ENCODE data around the gene ECI2. TPM values are rescaled to one million over a fixed set of nuclear protein-coding genes. Genes with fewer than 3 reads are reported as not detected.

Gene ECI2
- total RNA-seq, 1 experiment from 2014 or later: 98.8 TPM

DNA sequence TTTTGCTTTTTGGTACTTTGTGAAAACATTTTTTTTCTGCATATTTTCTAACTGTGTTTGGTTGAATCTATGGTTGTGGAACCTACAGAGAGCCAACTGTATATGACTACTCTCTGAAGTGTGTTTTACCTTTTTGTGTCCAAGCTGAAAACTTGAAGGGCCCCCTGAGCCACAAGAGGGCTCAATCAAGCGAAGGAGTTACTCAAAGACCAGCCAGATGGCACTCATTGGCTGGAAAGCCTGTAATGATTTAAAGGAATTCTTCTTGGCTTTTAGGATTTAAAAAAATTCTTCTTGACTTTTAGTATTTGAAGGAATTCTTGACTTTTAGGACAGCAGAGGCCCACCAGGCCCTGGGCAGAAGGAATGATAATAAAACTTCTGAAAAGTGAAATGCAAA, 27.0 kb upstream of the ECI2 start:
- no peaks in the 10 kb centered on the region for H3K27me3 ChIP-seq (ENCODE audit: control insufficient read depth, insufficient read depth, low read length)
- H3K36me3 ChIP-seq (replicated peaks; ENCODE audit: control insufficient read depth, insufficient read depth, low read length): no peaks in the 10 kb centered on the region
- DNase-seq: peak; percentile 52
- H3K4me3 ChIP-seq (ENCODE audit: insufficient read depth, low read depth, low read length): no peak overlapping the region

GRCh38 chr6:4159491-4159890, 24.1 kb upstream of the ECI2 start:
- DNase-seq: no peak
- no peaks in the 10 kb centered on the region for H3K27me3 ChIP-seq (ENCODE audit: control insufficient read depth, insufficient read depth, low read length)

DNA sequence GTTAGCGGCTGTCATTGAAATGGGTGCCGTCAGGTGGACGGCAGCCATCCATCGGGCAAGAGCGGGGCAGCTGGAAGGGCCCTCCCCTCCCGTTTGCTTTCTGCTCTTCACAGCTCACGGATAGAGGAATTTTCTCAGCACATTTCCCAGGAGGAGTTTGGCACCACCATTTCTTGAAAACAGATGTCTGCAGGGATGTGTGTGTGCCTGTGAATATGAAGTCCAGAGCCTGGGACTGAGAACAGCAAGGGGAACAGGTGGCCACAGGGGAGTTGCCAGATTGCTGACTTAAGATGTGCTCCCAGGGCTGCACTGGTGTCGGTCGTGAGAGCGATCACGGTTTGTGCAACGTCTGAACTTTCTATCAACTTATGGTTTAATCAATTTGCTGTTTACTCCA, 22.1 kb upstream of the ECI2 start:
- no peaks in the 10 kb centered on the region for H3K27me3 ChIP-seq (ENCODE audit: control insufficient read depth, insufficient read depth, low read length)

More at GRCh38 chr6:4159491-4159890, 24.1 kb upstream of the ECI2 start:
- H3K36me3 ChIP-seq (replicated peaks; ENCODE audit: control insufficient read depth, insufficient read depth, low read length): no peaks in the 10 kb centered on the region
- no peak overlapping the region for H3K4me3 ChIP-seq (ENCODE audit: insufficient read depth, low read depth, low read length)

GRCh38 chr6:4155848-4156466, 20.6 kb upstream of the ECI2 start:
- Histone ChIP-seq H3K36me3 (replicated peaks; ENCODE audit: control insufficient read depth, insufficient read depth, low read length) (no peaks in the 10 kb centered on the region), H3K4me3 (ENCODE audit: insufficient read depth, low read depth, low read length) (no peak overlapping the region), H3K27me3 (ENCODE audit: control insufficient read depth, insufficient read depth, low read length) (no peaks in the 10 kb centered on the region)
- DNase-seq: peak; percentile 79

More for the DNA sequence above, 22.1 kb upstream of the ECI2 start:
- H3K36me3 ChIP-seq (replicated peaks; ENCODE audit: control insufficient read depth, insufficient read depth, low read length): no peaks in the 10 kb centered on the region
- no peak overlapping the region for H3K4me3 ChIP-seq (ENCODE audit: insufficient read depth, low read depth, low read length)
- no peak for DNase-seq

- no peaks in the 10 kb centered on the region for H3K27me3 ChIP-seq (ENCODE audit: control insufficient read depth, insufficient read depth, low read length)
- DNase-seq: no peak
Measured at GRCh38 chr6:4153514-4153985, 18.2 kb upstream of the ECI2 start.

GRCh38 chr6:4145083-4145482, 9.7 kb upstream of the ECI2 start:
- Histone ChIP-seq H3K36me3 (replicated peaks; ENCODE audit: control insufficient read depth, insufficient read depth, low read length) (no peaks in the 10 kb centered on the region), H3K4me3 (ENCODE audit: insufficient read depth, low read depth, low read length) (no peak overlapping the region), H3K27me3 (ENCODE audit: control insufficient read depth, insufficient read depth, low read length) (no peaks in the 10 kb centered on the region)
- no peak for DNase-seq

More at GRCh38 chr6:4153514-4153985, 18.2 kb upstream of the ECI2 start:
- Histone ChIP-seq H3K4me3 (ENCODE audit: insufficient read depth, low read depth, low read length) (no peak overlapping the region), H3K36me3 (replicated peaks; ENCODE audit: control insufficient read depth, insufficient read depth, low read length) (no peaks in the 10 kb centered on the region)

GRCh38 chr6:4139272-4139671, 3.9 kb upstream of the ECI2 start:
- DNase-seq: no peak
- H3K36me3 ChIP-seq (replicated peaks; ENCODE audit: control insufficient read depth, insufficient read depth, low read length): no peaks in the 10 kb centered on the region
- no peaks in the 10 kb centered on the region for H3K27me3 ChIP-seq (ENCODE audit: control insufficient read depth, insufficient read depth, low read length)
- H3K4me3 ChIP-seq (ENCODE audit: insufficient read depth, low read depth, low read length): no peak overlapping the region

GRCh38 chr6:4138186-4138585, 2.8 kb upstream of the ECI2 start:
- H3K27me3 ChIP-seq (ENCODE audit: control insufficient read depth, insufficient read depth, low read length): no peaks in the 10 kb centered on the region
- no peak for DNase-seq
- H3K36me3 ChIP-seq (replicated peaks; ENCODE audit: control insufficient read depth, insufficient read depth, low read length): no peaks in the 10 kb centered on the region
- H3K4me3 ChIP-seq (ENCODE audit: insufficient read depth, low read depth, low read length): no peak overlapping the region

- Histone ChIP-seq H3K36me3 (replicated peaks; ENCODE audit: control insufficient read depth, insufficient read depth, low read length) (peaks cover 5% of the 10 kb centered on the region), H3K27me3 (ENCODE audit: control insufficient read depth, insufficient read depth, low read length) (no peaks in the 10 kb centered on the region), H3K4me3 (ENCODE audit: insufficient read depth, low read depth, low read length) (peak overlapping the region; percentile 67)
- DNase-seq: no peak
Measured at GRCh38 chr6:4136354-4136831, 1.0 kb upstream of the ECI2 start.

DNA sequence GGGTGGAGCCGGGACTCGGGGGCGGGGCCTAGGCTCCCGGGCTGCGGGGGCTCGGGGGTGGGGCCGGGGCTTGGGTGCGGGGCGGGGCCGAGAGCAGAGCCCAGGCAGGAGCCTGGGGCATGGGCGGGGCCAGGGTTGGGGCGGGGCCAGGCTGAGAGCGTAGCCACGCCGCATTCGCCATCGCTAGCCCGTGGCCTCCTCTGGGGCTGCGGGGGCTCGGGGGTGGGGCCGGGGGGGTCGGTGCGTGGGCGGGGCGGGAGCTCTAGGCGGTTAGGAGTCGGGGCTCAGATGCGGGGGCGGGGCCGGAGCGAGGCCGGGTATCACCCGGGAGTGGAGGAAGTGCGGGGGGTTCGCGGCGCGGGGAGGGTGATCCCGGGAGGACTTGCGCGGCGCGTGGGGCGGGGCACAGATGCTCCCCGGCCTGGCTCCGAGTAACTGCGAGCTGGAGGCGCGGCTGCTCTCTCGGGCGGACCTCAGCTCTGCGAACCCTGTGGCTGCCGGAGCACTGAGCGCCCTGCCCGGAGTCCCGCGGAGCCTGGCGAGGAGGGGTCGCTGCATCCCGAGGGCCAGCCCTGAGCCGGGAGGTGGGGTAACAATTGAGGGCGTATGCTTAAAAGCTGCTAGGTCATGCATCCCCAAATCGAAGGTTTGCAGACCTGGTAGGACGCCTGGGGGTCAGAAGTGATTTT, 434 bp upstream of the ECI2 start:
- Histone ChIP-seq H3K36me3 (replicated peaks; ENCODE audit: control insufficient read depth, insufficient read depth, low read length) (peaks cover 5% of the 10 kb centered on the region), H3K4me3 (ENCODE audit: insufficient read depth, low read depth, low read length) (peak overlapping the region; percentile 67)
- DNase-seq: peak; percentile 98

DNA sequence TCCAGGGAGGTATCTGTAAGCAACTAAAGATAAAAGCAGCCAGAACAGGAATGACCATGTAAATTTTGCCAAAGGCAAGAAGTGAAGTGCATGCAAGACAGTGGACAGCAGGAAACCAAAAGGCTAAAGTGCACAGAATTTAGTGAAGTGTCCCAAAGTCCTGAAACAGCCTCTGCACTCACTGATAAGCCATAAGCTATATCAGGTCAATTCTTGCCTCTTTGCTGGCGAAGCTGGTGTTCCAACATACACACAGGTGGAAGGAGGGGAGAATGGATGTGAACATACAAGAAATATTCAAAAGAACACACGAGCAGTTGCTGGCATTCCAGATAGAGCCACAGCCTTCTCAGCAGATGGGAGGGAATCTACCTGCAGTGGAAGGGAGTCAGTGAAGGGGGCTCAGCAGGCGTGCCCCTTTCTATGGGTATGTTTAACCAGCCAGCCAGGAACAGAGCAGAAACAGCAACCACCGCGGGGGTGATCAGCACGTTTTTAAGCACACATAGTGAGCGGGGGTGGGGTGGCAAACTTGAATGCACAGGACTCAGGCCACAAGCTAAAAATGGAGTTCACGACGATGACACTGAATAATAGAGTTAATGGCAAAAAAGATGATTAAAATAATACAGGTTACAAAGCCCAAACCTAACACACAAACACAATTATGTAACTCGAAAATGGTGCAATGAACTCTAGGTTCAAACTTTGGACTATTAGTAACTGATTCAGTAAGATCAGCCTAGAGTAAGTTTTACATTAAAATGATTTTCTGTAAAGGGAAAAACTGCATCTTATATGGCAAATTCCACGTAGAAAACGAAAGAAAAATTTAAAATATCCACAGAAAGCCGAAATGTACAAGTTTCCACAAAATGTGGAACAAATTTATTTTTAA, 1.2 kb downstream of the ECI2 start:
- DNase-seq: peak; percentile 52
- H3K36me3 ChIP-seq (replicated peaks; ENCODE audit: control insufficient read depth, insufficient read depth, low read length): peaks cover 9% of the 10 kb centered on the region
- peak overlapping the region; percentile 85 for H3K4me3 ChIP-seq (ENCODE audit: insufficient read depth, low read depth, low read length)
- H3K27me3 ChIP-seq (ENCODE audit: control insufficient read depth, insufficient read depth, low read length): no peaks in the 10 kb centered on the region

More for the DNA sequence above, 434 bp upstream of the ECI2 start:
- H3K27me3 ChIP-seq (ENCODE audit: control insufficient read depth, insufficient read depth, low read length): no peaks in the 10 kb centered on the region

- Histone ChIP-seq H3K36me3 (replicated peaks; ENCODE audit: control insufficient read depth, insufficient read depth, low read length) (peaks cover 10% of the 10 kb centered on the region), H3K4me3 (ENCODE audit: insufficient read depth, low read depth, low read length) (no peak overlapping the region), H3K27me3 (ENCODE audit: control insufficient read depth, insufficient read depth, low read length) (no peaks in the 10 kb centered on the region)
- DNase-seq: no peak
Measured at GRCh38 chr6:4130357-4130987, 4.9 kb downstream of the ECI2 start.

DNA sequence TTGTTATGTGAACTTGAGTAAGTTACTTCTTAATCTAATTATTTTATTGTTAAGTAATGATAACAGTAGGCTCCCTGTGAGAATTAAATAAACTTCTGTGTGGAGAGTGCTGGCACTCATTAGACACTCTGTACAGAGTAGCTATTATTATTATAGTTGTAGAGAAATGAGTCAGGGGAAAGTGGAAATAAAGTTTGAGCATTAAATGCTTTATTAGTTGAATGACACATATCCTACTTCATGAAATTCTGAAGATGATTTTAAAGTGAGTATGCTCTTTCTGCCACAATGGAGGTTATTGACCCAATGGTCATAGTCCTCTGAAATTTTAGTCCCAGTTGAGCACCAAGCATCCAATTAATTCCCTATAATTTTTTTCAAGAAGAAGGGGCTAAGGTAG, 5.9 kb downstream of the ECI2 start:
- no peaks in the 10 kb centered on the region for H3K27me3 ChIP-seq (ENCODE audit: control insufficient read depth, insufficient read depth, low read length)
- H3K36me3 ChIP-seq (replicated peaks; ENCODE audit: control insufficient read depth, insufficient read depth, low read length): peaks cover 12% of the 10 kb centered on the region
- H3K4me3 ChIP-seq (ENCODE audit: insufficient read depth, low read depth, low read length): no peak overlapping the region
- no peak for DNase-seq

- Histone ChIP-seq H3K4me3 (ENCODE audit: insufficient read depth, low read depth, low read length) (no peak overlapping the region), H3K27me3 (ENCODE audit: control insufficient read depth, insufficient read depth, low read length) (no peaks in the 10 kb centered on the region), H3K36me3 (replicated peaks; ENCODE audit: control insufficient read depth, insufficient read depth, low read length) (peaks cover 14% of the 10 kb centered on the region)
- DNase-seq: no peak
Measured at GRCh38 chr6:4128748-4129147, 6.6 kb downstream of the ECI2 start.

Data from H7 (cell line).